UCSD-AML1 (cell line): ENCODE data around the gene MFSD6.
A peak's percentile ranks its signal among the peaks of the same experiment; 100 is the strongest.

ENCODE experiments used
- DNase-seq: peaks from one replicate; lab custom pipeline; 2025; ENCODE audit not compliant: unreplicated experiment; lab: John Stamatoyannopoulos, UW

The MFSD6 gene

DNA sequence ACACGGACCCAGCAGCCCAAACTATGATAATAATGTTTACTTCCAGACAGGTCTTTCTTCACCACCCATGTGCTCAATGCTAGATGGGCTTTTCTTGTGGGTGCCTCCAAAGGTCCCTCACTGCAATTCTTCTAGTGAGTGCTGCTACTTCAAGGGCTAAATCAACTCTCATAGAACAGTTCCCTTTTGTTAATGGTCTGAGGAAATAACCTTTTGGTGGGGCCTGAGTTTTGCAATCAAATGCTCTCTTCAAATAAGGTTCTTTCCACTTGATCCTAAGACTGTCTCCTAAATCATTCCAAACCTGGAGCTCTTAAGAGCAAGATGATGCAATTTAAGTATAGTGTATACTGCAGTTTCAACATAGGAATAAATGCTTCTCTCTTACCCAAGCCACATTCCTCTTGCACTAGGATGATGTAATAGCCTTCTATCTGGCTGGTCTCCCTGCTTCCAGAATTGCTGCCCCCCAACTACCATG, 120.4 kb downstream of the MFSD6 start:
- no peak for DNase-seq

DNA sequence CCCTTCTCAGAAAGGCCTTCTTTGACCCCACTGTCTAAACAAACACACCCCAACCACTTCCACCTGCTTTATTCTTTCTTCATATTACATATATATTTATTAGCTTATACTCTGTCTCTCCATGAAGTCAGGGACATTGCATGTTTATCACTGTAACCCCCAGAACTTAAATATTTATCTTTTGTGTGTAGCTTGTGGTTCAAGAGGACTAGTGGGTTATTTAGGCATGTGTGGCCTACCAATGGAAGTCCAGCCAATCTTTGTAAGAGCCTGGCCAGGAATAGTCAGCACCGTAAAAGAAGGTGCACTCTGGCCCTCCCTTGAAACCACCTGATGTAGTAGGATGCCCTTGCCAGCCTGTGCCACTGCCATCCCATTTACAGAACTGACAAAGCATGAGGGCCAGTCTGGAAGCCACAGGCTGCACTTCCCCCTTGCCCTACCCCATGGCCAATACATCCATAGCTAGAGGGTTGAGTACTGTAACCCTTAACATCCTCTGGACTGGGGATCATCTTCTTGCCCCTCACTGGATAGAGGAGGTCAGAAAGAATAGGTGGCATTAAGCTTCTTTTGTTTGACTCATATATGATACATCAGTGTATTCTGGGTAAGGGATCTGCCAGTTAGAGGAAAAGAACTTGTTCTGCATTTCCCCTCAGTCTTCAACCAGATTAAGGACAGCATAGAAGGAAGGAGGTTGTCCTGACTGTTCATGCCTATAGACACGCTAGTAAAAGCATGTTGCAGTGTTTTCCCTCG, 121.5 kb downstream of the MFSD6 start:
- DNase-seq: peak; percentile 15

DNA sequence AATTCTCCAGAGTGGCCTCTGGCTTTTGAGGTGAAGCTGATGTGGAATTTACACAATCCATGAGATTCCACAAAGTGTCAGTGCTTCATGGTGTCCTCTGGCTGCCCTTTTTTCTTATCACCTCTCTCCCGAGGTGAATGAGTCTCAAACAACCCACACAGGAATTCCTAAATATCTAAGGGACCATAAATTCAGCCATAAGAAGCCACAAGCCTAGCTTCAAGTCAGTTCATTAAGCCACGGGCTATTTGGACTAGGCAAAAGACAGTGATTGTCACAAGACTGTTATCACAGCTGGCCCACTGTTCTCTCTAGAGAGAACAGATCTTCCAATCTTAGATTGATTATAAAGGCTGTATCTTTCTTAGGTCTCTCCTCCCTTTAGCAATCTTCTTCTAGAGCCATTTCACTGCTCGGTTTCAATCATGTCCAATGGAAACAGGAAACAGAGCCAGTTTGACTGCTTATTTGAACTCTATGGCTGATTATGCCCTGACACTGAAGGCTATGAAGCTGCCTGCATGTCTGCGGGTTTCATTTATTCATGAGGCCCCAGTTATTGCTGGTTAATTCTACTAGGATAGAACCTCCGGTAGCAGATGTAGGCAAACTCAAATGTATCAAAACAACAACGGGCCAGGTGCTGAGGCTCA, 122.2 kb downstream of the MFSD6 start:
- DNase-seq: no peak

DNA sequence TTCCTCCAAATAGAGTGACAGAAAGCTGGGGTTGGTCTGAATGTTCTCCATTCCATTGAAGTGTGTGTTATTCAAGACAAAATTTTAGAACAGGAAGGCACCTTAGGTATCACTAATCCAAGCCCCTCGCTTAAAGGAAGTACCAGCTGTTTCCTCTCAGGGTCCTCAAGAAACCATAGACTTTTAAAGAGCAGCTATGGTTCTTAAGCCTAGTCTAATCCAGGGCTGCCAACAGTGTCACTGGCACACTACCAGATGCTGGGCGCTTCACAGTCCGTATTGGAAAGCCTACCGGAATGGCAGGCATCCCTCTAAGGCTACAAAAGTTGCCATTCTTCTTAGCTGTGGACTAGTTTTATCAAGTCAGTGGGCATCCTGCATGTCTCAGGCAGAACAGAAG, 124.4 kb downstream of the MFSD6 start:
- DNase-seq: peak; percentile 17

DNA sequence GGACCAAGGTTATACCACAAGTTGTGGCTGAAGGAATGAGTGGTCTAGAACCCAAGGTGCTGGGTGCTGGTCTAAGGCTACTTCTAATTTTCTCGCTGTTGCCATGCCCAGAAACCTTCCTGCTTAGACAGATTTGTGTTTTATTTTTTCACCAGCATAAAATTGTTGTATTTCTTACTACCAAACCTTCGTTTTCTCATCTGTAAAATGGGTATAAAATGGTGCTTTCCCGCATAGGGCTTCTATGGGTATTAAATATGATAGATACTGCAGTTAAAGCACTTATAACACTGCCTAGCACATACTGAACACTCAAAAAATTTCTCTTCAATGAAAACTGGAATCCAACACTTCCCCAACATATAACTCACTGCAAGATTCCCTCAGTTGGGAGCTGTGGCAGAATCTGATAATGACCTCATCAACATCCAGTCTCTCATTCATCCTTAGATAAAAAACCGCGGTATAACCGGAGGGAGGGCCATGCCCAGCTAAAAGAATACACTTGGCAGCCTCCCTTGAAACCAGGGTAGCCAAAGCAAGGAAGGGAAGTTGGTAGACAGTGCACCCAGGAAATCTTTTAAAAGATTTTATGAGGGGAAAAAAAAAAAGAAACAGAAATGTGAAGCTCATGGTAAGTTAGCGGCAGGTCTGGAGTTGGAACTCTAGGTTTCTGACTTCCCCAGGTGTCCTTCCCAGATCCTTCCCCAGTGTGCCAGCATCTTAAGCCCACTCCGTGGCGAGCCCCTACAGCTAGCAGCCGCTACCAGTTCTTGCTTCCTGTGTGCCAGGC, 125.2 kb downstream of the MFSD6 start:
- no peak for DNase-seq

DNA sequence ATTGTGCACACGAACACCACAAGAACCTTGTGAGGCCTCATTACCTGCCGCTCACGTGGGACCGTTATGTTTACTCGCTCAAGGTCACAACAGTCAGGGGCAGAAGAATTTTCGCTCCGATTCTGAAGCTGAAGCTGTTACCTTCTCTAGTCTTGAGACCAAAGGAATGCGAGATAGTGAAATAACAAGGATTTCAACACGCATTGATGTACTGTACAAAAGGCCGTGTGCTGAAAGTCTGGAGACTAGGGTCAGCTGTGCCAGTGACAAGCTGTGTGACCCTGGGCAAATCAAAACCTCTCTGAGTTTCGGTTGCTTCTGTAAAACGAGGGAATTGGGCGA, 125.8 kb downstream of the MFSD6 start:
- DNase-seq: peak; percentile 47

DNA sequence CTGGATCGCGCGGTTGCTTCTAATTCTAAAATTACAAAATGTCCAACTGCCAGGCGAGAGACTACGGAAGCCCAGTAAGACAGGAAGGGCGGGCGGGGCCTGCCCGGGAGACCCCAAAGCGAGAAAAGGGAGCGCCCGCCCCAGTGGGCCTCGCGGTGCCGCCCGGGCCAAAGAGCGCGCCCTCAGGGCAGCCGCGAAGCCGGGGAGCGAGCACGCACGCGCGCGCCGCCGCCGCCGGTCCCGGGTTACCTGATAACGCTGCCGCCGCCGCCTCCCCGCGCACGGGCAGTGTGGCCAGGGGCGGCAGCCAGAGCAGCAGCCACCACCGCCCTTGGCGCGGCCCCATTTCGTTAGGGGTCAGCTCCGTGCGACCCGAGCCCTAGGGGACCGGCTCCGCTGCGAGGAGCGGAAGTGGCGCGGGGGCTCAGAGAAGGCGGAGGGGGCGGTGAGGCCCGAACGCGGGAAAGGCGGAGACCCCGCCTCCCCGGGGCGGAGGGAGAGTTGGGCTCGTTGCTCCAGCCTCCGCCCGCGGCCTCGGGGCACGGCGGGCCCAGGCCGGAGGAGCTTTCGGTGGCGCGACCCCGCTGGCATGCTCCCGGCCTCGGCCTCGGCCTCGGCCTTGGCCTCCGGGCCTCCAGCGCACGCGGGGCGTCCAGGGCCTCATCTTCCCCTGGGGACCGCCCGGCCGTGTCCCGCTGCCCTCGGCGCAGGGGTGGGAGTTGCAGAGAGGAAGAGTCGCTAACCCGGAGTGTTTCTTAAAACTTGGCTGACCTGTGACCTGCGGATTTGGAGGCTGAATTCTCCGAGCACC, 126.4 kb downstream of the MFSD6 start, which contains the start of gene NEMP2:
TSS of gene NEMP2 (minus strand) at position 413 of the 811 bp plus-strand sequence. CDS start at position 346, 67 bp downstream.
- DNase-seq: peak; percentile 93

DNA sequence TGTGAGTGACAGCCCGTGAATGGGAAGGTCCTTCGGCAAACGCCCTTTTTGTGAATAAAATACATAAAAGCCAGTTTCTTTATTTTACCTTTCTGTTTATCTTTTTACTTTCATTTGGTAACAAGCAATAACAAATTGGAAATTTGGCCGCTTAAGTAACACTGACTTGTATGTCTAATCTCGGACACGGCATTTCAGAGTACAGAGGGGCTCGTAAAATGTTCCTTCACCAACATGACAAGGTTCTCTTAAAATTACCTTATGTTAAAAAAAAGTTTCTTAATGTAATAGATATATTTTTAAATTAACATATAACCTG, 126.9 kb downstream of the MFSD6 start:
- no peak for DNase-seq

DNA sequence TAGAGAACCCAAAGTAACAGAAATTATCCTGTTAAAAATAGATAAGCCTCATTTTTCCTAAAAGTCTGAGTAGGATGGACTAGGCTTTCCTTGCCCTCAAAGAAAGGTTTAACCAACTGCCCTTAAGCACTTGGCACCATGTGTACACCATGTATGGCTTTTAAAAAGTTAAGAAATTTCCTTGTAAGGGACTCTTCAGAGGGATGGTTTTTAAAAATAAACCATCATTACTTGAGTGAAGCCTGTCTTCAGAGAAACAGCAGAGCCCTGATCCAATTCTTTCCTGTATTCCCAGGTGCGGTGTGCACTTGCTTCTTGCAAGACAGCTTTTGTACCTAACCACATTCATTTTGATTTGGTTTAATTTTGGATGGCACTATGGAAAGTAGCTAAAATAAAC, 127.4 kb downstream of the MFSD6 start:
- no peak for DNase-seq

DNA sequence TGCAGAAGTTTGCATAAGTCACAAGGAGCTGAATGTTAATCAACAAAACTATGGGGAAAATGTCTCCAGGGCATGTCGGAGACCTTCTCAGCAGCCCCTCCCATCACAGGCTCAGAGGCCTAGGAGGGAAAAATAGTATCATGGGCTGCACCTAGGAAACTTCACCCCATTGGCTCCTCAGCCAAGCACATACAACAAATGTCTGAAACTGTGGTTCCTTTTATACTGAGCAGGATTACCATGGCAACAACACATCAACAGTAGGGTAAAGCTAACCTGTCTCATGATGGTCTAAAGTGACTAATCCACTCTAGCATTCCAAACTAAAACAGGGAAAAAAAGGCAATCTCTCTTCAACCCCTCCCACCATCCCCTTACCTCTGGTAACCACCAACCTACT, 129.6 kb downstream of the MFSD6 start:
- no peak for DNase-seq

DNA sequence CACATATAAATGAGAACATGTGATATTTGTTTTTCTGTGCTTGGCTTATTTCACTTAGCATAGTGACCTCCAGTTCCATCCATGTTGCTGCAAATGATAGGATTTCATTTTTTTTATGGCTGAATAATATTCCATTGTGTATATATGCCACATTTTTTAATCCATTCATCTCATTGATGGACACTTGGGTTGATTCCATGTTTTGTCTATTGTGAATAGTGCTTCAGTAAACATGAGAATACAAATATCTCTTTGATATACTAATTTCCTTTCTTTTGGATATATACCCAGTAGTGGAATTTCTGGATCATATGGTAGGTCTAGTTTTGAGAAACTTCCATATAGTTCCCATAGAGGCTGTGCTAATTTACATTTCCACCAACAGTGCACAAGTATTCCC, 130.0 kb downstream of the MFSD6 start:
- no peak for DNase-seq

DNA sequence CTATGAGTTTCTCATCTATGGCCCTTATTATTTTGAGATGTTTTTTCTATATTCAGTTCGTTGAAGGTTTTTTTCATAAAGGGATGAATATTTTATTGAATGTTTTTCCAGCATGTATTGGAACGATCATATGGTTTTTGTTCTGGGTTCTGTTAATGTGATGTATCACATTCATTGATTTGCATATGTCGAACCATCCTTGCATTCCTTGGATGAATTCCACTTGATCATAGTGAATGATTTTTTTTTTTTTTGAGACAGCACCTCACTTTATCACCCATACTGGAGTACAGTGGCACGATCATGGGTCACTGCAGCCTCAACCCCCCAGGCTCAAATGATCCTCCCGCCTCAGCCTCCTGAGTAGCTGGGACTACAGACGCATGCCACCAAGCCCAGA, 131.9 kb downstream of the MFSD6 start:
- DNase-seq: no peak

DNA sequence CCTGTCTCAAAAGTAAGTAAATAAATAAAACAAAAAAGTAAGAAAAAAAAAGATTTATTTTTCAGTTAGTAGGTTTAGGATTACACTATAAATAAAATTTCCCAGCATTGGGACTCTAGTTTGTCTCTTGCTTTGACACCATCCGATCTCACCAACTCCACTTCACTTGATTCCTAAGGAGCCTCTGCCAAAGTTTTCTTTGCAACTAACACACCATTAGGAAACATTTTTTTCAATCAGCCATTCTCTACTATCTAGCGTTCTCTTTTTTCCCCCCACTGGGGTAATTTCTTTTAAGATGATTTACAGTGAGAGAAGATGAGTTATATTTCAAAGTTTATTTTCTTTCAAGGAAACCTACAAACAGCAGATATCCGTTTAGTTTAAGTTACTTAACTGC, 136.9 kb downstream of the MFSD6 start:
- no peak for DNase-seq

DNA sequence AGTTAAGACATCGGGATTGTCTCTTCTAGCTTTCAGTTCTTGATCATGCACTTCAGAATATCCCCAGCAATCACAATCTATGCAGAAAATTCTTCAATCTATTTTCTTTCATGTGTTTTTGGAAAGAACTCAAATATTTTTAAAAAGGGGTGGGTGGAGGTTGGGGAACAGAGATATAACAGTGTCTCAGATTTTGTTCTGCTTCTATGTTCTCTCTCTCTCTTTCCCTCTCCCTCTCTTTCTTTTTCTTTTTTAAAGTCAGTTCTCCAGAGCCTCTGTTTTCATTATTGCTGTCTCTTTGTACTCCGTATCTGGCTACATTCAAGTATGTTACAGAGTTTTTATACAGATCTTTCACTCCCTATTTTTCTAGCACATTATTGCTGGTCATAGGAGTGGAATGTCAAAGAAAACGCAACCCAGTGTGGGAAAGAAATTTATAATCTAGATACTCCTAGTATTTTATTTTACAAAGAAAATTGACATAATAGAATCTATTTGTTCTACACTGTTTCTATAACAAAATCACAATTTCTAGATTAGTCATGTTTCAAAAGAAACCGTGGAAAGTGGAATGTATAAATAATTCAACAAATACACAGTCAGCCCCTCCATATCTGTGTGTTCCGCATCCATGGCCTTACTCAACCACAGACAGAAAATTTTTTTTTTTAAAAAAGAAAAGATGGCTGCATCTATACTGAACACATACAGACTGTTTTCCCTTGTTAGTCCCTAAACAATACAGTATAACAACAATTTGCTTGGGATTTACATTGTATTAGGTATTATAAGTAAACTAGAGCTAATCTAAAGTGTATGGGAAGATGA, 137.6 kb downstream of the MFSD6 start:
- DNase-seq: no peak

DNA sequence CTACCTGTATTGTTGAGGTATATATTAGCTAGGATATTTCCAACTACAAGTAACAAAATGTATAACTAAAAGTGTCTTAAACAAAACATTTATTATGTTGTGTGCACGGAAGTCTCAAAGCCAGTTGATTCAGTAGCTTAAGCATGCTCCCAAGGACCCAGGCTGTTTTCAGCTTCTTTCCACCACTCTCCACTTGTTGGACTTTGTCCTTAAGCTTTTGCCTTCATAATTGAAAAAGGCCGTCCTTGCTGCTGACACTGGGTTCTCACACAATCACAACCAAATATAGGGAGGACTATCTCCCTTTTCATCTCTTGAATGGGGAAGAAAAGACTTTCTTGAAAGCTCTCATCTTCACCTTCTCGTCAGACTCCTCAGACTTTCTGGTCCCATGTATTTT, 138.6 kb downstream of the MFSD6 start:
- DNase-seq: no peak

DNA sequence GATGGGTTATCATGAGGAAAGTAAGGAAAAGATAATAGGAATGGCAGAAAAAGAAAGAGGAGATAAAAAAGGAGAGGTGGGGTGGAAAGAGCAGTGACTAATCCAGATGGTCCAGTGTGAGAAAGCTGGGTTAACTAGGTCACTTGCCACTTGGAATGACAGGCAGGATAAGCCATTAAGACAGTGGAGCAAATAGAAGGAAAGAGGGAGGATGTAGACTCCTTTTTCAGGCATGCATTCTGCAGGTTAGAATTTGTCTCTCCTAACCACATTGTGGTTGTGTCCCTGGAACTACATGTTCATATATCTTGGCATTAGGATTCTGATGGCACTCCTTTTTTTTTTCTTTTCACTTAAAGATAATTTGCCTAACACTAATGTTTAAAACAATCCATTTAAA, 139.7 kb downstream of the MFSD6 start:
- DNase-seq: no peak

DNA sequence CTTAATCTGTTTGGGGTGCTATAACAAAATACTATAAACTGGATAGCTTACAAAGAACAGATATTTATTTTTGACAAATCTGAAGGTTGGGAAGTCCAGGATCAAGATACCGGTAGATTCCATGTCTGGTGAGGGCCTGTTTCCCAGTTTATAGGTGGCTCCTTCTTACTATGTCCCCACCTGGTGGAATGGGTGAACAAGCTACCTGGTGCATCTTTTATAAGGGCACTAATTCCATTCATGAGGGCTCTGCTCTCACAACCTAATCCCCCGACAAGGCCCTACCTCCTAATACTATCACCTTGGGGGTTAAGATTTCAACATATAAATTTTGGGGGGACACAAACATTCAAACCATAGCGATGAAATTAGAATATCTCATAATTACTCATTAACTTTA, 142.0 kb downstream of the MFSD6 start:
- DNase-seq: no peak
